Neural cell (in vitro differentiated cells): ENCODE data around the gene CDC73. TPM values are rescaled to one million over a fixed set of nuclear protein-coding genes. Genes with fewer than 3 reads are reported as not detected.
A peak's percentile ranks its signal among the peaks of the same experiment; 100 is the strongest.

Experiments used
- H2AFZ ChIP-seq: fragments of 200-600, 300-800 bp; sonication (generic), shearing (Covaris generic); 2 replicates; pipeline ENCODE4 v1.6.0; 2014; ENCODE audit warnings: low read depth, mild to moderate bottlenecking, antibody characterized with exemption, low read length, moderate library complexity
- H3F3A ChIP-seq: fragments of 200-600 bp; shearing (Covaris generic); 2 replicates; pipeline ENCODE4 v1.6.1; 2016; ENCODE audit warnings: mild to moderate bottlenecking, moderate library complexity, mixed read lengths, antibody characterized with exemption, low read length; ENCODE audit not compliant: insufficient read depth, poor library complexity, severe bottlenecking
- H3K27ac ChIP-seq: fragments of 200-600, 300-800 bp; sonication (generic), shearing (Covaris generic); 2 replicates; pipeline ENCODE4 v1.5.1; 2014; ENCODE audit warnings: mild to moderate bottlenecking, low read length, moderate library complexity
- H3K27me3 ChIP-seq: fragments of 300-800, 200-600 bp; sonication (generic), shearing (Covaris generic); 2 replicates; pipeline ENCODE4 v1.6.0; 2014; ENCODE audit warnings: mild to moderate bottlenecking, low read depth, low read length, moderate library complexity; ENCODE audit not compliant: insufficient read depth
- H3K36me3 ChIP-seq: fragments of 300-800, 200-600 bp; sonication (generic), shearing (Covaris generic); 2 replicates; pipeline ENCODE4 v1.5.1; 2014; ENCODE audit warnings: mild to moderate bottlenecking, antibody characterized with exemption, low read length, moderate library complexity; ENCODE audit not compliant: insufficient read depth
- H3K4me2 ChIP-seq: fragments of 300-800, 200-600 bp; sonication (generic), shearing (Covaris generic); 2 replicates; pipeline ENCODE4 v1.6.0; 2014; ENCODE audit warnings: mild to moderate bottlenecking, low read length
- H3K4me3 ChIP-seq: fragments of 300-800, 200-600 bp; sonication (generic), shearing (Covaris generic); 2 replicates; pipeline ENCODE4 v1.5.1; 2014; ENCODE audit warnings: mild to moderate bottlenecking, low read length, moderate library complexity
- H3K79me2 ChIP-seq: fragments of 200-600 bp; shearing (Covaris generic); replicated peaks from 2 replicates; pipeline ENCODE4 v1.6.0; 2014; ENCODE audit warnings: mild to moderate bottlenecking, low read length, moderate library complexity; ENCODE audit not compliant: insufficient read depth
- H3K9ac ChIP-seq: fragments of 300-800, 200-600 bp; sonication (generic), shearing (Covaris generic); 2 replicates; pipeline ENCODE4 v1.6.1; 2016; ENCODE audit warnings: mild to moderate bottlenecking, low read length, mixed read lengths
- H3K9me2 ChIP-seq: fragments of 200-600 bp; shearing (Covaris generic); 2 replicates; pipeline ENCODE4 v1.6.1; 2016; ENCODE audit warnings: mild to moderate bottlenecking, low read length, mixed read lengths; ENCODE audit not compliant: insufficient read depth
- H3K9me3 ChIP-seq: fragments of 200-600, 300-800 bp; sonication (generic), shearing (Covaris generic); 2 replicates; pipeline ENCODE4 v1.6.1; 2016; ENCODE audit warnings: mild to moderate bottlenecking, mixed run types, low read length, moderate library complexity, mixed read lengths
- H4K20me1 ChIP-seq: fragments of 200-600 bp; shearing (Covaris generic); 2 replicates; pipeline ENCODE4 v1.6.1; 2016; ENCODE audit warnings: mild to moderate bottlenecking, mixed run types; ENCODE audit not compliant: insufficient read depth
- EP300 ChIP-seq: fragments of 450-650 bp; conservative IDR thresholded peaks from 2 replicates; pipeline ENCODE4 v1.6.1; 2014; ENCODE audit warnings: antibody characterized with exemption, mild to moderate bottlenecking, moderate library complexity; ENCODE audit not compliant: poor library complexity, severe bottlenecking
- EZH2 ChIP-seq: fragments of 200-600, 300-800 bp; shearing (Covaris generic), sonication (generic); IDR thresholded peaks from 2 replicates; pipeline ENCODE4 v1.6.1; 2014; ENCODE audit warnings: antibody characterized with exemption, low read length, borderline replicate concordance, mild to moderate bottlenecking; ENCODE audit not compliant: insufficient read depth, poor library complexity, severe bottlenecking
- MXI1 ChIP-seq: fragments of 450-650 bp; conservative IDR thresholded peaks from 2 replicates; pipeline ENCODE4 v1.6.1; 2014; ENCODE audit warnings: antibody characterized with exemption, mild to moderate bottlenecking; ENCODE audit not compliant: poor library complexity, severe bottlenecking
- POLR2AphosphoS5 ChIP-seq: IDR thresholded peaks from 2 replicates; pipeline ENCODE4 v1.6.1; 2012
- RAD21 ChIP-seq: fragments of 450-650 bp; conservative IDR thresholded peaks from 2 replicates; pipeline ENCODE4 v1.6.1; 2014; ENCODE audit warnings: antibody characterized with exemption, mild to moderate bottlenecking, moderate library complexity
- SMC3 ChIP-seq: fragments of 450-650 bp; conservative IDR thresholded peaks from 2 replicates; pipeline ENCODE4 v1.6.1; 2014; ENCODE audit warnings: antibody characterized with exemption, mild to moderate bottlenecking, moderate library complexity; ENCODE audit not compliant: poor library complexity
- TAF1 ChIP-seq: IDR thresholded peaks from 2 replicates; pipeline ENCODE4 v1.6.1; 2012; ENCODE audit warnings: low read depth
- polyA plus RNA-seq: library from polyadenylated mRNA; depleted of rRNA; stranded (reverse); fragments of >200 nt; gene quantifications from 2 replicates; pipeline ENCODE4 v1.2.3, GENCODE V29; 2014
- TF ChIP-seq, protein P1 (sequence below): IDR thresholded peaks from 2 replicates; pipeline ENCODE4 v1.6.1; 2012; ENCODE audit warnings: borderline replicate concordance
- TF ChIP-seq, protein P2 (sequence below): fragments of 450-650 bp; IDR thresholded peaks from 2 replicates; pipeline ENCODE4 v1.5.1; 2014; ENCODE audit warnings: antibody characterized with exemption, mild to moderate bottlenecking, moderate library complexity; ENCODE audit not compliant: poor library complexity, severe bottlenecking

CDC73 gene
- polyA plus RNA-seq, 1 donor from 2014 or later: 11.9 TPM

DNA sequence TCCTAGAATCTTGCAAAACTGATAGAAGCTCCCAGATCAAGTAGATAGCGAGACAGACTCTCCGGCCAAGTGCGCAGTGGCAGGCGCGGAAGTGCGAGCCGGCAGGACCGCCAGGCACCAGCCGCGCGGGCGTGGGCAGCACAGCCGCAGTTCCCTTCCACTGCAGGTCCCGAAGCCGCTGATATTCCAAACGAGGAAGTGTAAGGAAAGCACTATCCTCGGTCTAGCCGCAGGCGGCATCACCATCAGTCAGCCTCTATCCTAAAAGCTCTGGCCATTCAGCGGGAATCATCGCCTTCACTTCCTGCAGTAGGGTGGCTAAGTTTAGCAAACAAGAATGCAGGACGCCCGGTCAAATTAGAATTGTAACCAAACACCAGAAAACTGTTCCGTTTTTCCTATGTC lies 17.3 kb upstream of the CDC73 start:
- peak overlapping the region; percentile 87 for H3K4me3 ChIP-seq
- H3K79me2 ChIP-seq: no peaks in the 10 kb centered on the region
- H4K20me1 ChIP-seq: no peaks in the 10 kb centered on the region
- no peak overlapping the region for H3K27ac ChIP-seq
- H3K27me3 ChIP-seq: peaks cover 4% of the 10 kb centered on the region
- no peaks in the 10 kb centered on the region for H3K9me2 ChIP-seq
- H3K9ac ChIP-seq: peak overlapping the region; percentile 58
- no peaks in the 10 kb centered on the region for H3K36me3 ChIP-seq
- TF ChIP-seq, protein P1, sequence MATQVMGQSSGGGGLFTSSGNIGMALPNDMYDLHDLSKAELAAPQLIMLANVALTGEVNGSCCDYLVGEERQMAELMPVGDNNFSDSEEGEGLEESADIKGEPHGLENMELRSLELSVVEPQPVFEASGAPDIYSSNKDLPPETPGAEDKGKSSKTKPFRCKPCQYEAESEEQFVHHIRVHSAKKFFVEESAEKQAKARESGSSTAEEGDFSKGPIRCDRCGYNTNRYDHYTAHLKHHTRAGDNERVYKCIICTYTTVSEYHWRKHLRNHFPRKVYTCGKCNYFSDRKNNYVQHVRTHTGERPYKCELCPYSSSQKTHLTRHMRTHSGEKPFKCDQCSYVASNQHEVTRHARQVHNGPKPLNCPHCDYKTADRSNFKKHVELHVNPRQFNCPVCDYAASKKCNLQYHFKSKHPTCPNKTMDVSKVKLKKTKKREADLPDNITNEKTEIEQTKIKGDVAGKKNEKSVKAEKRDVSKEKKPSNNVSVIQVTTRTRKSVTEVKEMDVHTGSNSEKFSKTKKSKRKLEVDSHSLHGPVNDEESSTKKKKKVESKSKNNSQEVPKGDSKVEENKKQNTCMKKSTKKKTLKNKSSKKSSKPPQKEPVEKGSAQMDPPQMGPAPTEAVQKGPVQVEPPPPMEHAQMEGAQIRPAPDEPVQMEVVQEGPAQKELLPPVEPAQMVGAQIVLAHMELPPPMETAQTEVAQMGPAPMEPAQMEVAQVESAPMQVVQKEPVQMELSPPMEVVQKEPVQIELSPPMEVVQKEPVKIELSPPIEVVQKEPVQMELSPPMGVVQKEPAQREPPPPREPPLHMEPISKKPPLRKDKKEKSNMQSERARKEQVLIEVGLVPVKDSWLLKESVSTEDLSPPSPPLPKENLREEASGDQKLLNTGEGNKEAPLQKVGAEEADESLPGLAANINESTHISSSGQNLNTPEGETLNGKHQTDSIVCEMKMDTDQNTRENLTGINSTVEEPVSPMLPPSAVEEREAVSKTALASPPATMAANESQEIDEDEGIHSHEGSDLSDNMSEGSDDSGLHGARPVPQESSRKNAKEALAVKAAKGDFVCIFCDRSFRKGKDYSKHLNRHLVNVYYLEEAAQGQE: peak; percentile 13
- no peak for TF ChIP-seq SMC3
- H3K4me2 ChIP-seq: peak overlapping the region; percentile 92
- H3K9me3 ChIP-seq: no peaks in the 10 kb centered on the region
- peaks cover 5% of the 10 kb centered on the region for H3F3A ChIP-seq
- H2AFZ ChIP-seq: peak overlapping the region; percentile 38

GRCh38 chr1:193104907-193105820 lies 16.7 kb upstream of the CDC73 start, which contains the start of gene GLRX2:
Gene GLRX2 (minus strand): TSS chr1:193105414. CDS start chr1:193105382, 32 bp downstream.
- H3K4me3 ChIP-seq: peak within 1 kb of the TSS; percentile 87
- H3K9me2 ChIP-seq: no peaks in the 10 kb centered on the region
- H4K20me1 ChIP-seq: no peaks in the 10 kb centered on the region
- H3K4me2 ChIP-seq: peak within 1 kb of the TSS; percentile 92
- TF ChIP-seq, protein P2, sequence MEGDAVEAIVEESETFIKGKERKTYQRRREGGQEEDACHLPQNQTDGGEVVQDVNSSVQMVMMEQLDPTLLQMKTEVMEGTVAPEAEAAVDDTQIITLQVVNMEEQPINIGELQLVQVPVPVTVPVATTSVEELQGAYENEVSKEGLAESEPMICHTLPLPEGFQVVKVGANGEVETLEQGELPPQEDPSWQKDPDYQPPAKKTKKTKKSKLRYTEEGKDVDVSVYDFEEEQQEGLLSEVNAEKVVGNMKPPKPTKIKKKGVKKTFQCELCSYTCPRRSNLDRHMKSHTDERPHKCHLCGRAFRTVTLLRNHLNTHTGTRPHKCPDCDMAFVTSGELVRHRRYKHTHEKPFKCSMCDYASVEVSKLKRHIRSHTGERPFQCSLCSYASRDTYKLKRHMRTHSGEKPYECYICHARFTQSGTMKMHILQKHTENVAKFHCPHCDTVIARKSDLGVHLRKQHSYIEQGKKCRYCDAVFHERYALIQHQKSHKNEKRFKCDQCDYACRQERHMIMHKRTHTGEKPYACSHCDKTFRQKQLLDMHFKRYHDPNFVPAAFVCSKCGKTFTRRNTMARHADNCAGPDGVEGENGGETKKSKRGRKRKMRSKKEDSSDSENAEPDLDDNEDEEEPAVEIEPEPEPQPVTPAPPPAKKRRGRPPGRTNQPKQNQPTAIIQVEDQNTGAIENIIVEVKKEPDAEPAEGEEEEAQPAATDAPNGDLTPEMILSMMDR: peak; percentile 21
- TF ChIP-seq RAD21: peak; percentile 9
- no peak for TF ChIP-seq TAF1
- TF ChIP-seq, protein P1: peak; percentile 8
- TF ChIP-seq MXI1: peak; percentile 59
- no peak for TF ChIP-seq POLR2AphosphoS5
- no peak for TF ChIP-seq SMC3
- TF ChIP-seq EP300: no peak
- TF ChIP-seq EZH2: no peak
- H3K79me2 ChIP-seq: no peaks in the 10 kb centered on the region
- peak within 1 kb of the TSS; percentile 38 for H2AFZ ChIP-seq
- peaks cover 5% of the 10 kb centered on the region for H3F3A ChIP-seq
- H3K27ac ChIP-seq: no peak within 1 kb of the TSS
- H3K36me3 ChIP-seq: no peaks in the 10 kb centered on the region
- peak within 1 kb of the TSS; percentile 58 for H3K9ac ChIP-seq
- H3K9me3 ChIP-seq: no peaks in the 10 kb centered on the region
- peaks cover 4% of the 10 kb centered on the region for H3K27me3 ChIP-seq
